Neural cell (in vitro differentiated cells): ENCODE measurements around the gene NES. TPM values are rescaled to one million over a fixed set of nuclear protein-coding genes. Genes with fewer than 3 reads are reported as not detected.

Experiments used
- H2AFZ ChIP-seq: fragments of 200-600, 300-800 bp; sonication (generic), shearing (Covaris generic); 2 replicates; pipeline ENCODE4 v1.6.0; 2014; ENCODE audit warnings: low read depth, mild to moderate bottlenecking, antibody characterized with exemption, low read length, moderate library complexity
- H3F3A ChIP-seq: fragments of 200-600 bp; shearing (Covaris generic); 2 replicates; pipeline ENCODE4 v1.6.1; 2016; ENCODE audit warnings: mild to moderate bottlenecking, moderate library complexity, mixed read lengths, antibody characterized with exemption, low read length; ENCODE audit not compliant: insufficient read depth, poor library complexity, severe bottlenecking
- H3K27ac ChIP-seq: fragments of 200-600, 300-800 bp; sonication (generic), shearing (Covaris generic); 2 replicates; pipeline ENCODE4 v1.5.1; 2014; ENCODE audit warnings: mild to moderate bottlenecking, low read length, moderate library complexity
- H3K27me3 ChIP-seq: fragments of 300-800, 200-600 bp; sonication (generic), shearing (Covaris generic); 2 replicates; pipeline ENCODE4 v1.6.0; 2014; ENCODE audit warnings: mild to moderate bottlenecking, low read depth, low read length, moderate library complexity; ENCODE audit not compliant: insufficient read depth
- H3K36me3 ChIP-seq: fragments of 300-800, 200-600 bp; sonication (generic), shearing (Covaris generic); 2 replicates; pipeline ENCODE4 v1.5.1; 2014; ENCODE audit warnings: mild to moderate bottlenecking, antibody characterized with exemption, low read length, moderate library complexity; ENCODE audit not compliant: insufficient read depth
- H3K4me2 ChIP-seq: fragments of 300-800, 200-600 bp; sonication (generic), shearing (Covaris generic); 2 replicates; pipeline ENCODE4 v1.6.0; 2014; ENCODE audit warnings: mild to moderate bottlenecking, low read length
- H3K4me3 ChIP-seq: fragments of 300-800, 200-600 bp; sonication (generic), shearing (Covaris generic); 2 replicates; pipeline ENCODE4 v1.5.1; 2014; ENCODE audit warnings: mild to moderate bottlenecking, low read length, moderate library complexity
- H3K79me2 ChIP-seq: fragments of 200-600 bp; shearing (Covaris generic); replicated peaks from 2 replicates; pipeline ENCODE4 v1.6.0; 2014; ENCODE audit warnings: mild to moderate bottlenecking, low read length, moderate library complexity; ENCODE audit not compliant: insufficient read depth
- H3K9ac ChIP-seq: fragments of 300-800, 200-600 bp; sonication (generic), shearing (Covaris generic); 2 replicates; pipeline ENCODE4 v1.6.1; 2016; ENCODE audit warnings: mild to moderate bottlenecking, low read length, mixed read lengths
- H3K9me2 ChIP-seq: fragments of 200-600 bp; shearing (Covaris generic); 2 replicates; pipeline ENCODE4 v1.6.1; 2016; ENCODE audit warnings: mild to moderate bottlenecking, low read length, mixed read lengths; ENCODE audit not compliant: insufficient read depth
- H3K9me3 ChIP-seq: fragments of 200-600, 300-800 bp; sonication (generic), shearing (Covaris generic); 2 replicates; pipeline ENCODE4 v1.6.1; 2016; ENCODE audit warnings: mild to moderate bottlenecking, mixed run types, low read length, moderate library complexity, mixed read lengths
- H4K20me1 ChIP-seq: fragments of 200-600 bp; shearing (Covaris generic); 2 replicates; pipeline ENCODE4 v1.6.1; 2016; ENCODE audit warnings: mild to moderate bottlenecking, mixed run types; ENCODE audit not compliant: insufficient read depth
- CTCF ChIP-seq: fragments of 450-650 bp; IDR thresholded peaks from 2 replicates; pipeline ENCODE4 v1.5.1; 2014; ENCODE audit warnings: antibody characterized with exemption, mild to moderate bottlenecking, moderate library complexity; ENCODE audit not compliant: poor library complexity, severe bottlenecking
- EP300 ChIP-seq: fragments of 450-650 bp; conservative IDR thresholded peaks from 2 replicates; pipeline ENCODE4 v1.6.1; 2014; ENCODE audit warnings: antibody characterized with exemption, mild to moderate bottlenecking, moderate library complexity; ENCODE audit not compliant: poor library complexity, severe bottlenecking
- EZH2 ChIP-seq: fragments of 200-600, 300-800 bp; shearing (Covaris generic), sonication (generic); IDR thresholded peaks from 2 replicates; pipeline ENCODE4 v1.6.1; 2014; ENCODE audit warnings: antibody characterized with exemption, low read length, borderline replicate concordance, mild to moderate bottlenecking; ENCODE audit not compliant: insufficient read depth, poor library complexity, severe bottlenecking
- MXI1 ChIP-seq: fragments of 450-650 bp; conservative IDR thresholded peaks from 2 replicates; pipeline ENCODE4 v1.6.1; 2014; ENCODE audit warnings: antibody characterized with exemption, mild to moderate bottlenecking; ENCODE audit not compliant: poor library complexity, severe bottlenecking
- POLR2AphosphoS5 ChIP-seq: IDR thresholded peaks from 2 replicates; pipeline ENCODE4 v1.6.1; 2012
- RAD21 ChIP-seq: fragments of 450-650 bp; conservative IDR thresholded peaks from 2 replicates; pipeline ENCODE4 v1.6.1; 2014; ENCODE audit warnings: antibody characterized with exemption, mild to moderate bottlenecking, moderate library complexity
- REST ChIP-seq: IDR thresholded peaks from 2 replicates; pipeline ENCODE4 v1.6.1; 2012; ENCODE audit warnings: borderline replicate concordance
- SMC3 ChIP-seq: fragments of 450-650 bp; conservative IDR thresholded peaks from 2 replicates; pipeline ENCODE4 v1.6.1; 2014; ENCODE audit warnings: antibody characterized with exemption, mild to moderate bottlenecking, moderate library complexity; ENCODE audit not compliant: poor library complexity
- TAF1 ChIP-seq: IDR thresholded peaks from 2 replicates; pipeline ENCODE4 v1.6.1; 2012; ENCODE audit warnings: low read depth
- polyA plus RNA-seq: library from polyadenylated mRNA; depleted of rRNA; stranded (reverse); fragments of >200 nt; gene quantifications from 2 replicates; pipeline ENCODE4 v1.2.3, GENCODE V29; 2014

The NES gene
- polyA plus RNA-seq, 1 donor from 2014 or later: 9.9 TPM

- Histone ChIP-seq H3K9ac (peak overlapping the region; percentile 27), H3K79me2 (no peaks in the 10 kb centered on the region), H3K4me3 (peak overlapping the region; percentile 33), H3K9me3 (no peaks in the 10 kb centered on the region), H3K4me2 (no peak overlapping the region), H3K9me2 (no peaks in the 10 kb centered on the region), H3F3A (no peaks in the 10 kb centered on the region), H3K27ac (no peak overlapping the region), H3K36me3 (no peaks in the 10 kb centered on the region), H4K20me1 (no peaks in the 10 kb centered on the region), H2AFZ (no peak overlapping the region), H3K27me3 (no peaks in the 10 kb centered on the region)
- TF ChIP-seq EP300: no peak
- TF ChIP-seq TAF1: no peak
- no peak for TF ChIP-seq EZH2
- no peak for TF ChIP-seq POLR2AphosphoS5
- no peak for TF ChIP-seq MXI1
- TF ChIP-seq RAD21: no peak
- no peak for TF ChIP-seq REST
- no peak for TF ChIP-seq CTCF
- TF ChIP-seq SMC3: no peak
These were observed 15.3 kb upstream of the NES start for GRCh38 chr1:156692441-156692924.

DNA sequence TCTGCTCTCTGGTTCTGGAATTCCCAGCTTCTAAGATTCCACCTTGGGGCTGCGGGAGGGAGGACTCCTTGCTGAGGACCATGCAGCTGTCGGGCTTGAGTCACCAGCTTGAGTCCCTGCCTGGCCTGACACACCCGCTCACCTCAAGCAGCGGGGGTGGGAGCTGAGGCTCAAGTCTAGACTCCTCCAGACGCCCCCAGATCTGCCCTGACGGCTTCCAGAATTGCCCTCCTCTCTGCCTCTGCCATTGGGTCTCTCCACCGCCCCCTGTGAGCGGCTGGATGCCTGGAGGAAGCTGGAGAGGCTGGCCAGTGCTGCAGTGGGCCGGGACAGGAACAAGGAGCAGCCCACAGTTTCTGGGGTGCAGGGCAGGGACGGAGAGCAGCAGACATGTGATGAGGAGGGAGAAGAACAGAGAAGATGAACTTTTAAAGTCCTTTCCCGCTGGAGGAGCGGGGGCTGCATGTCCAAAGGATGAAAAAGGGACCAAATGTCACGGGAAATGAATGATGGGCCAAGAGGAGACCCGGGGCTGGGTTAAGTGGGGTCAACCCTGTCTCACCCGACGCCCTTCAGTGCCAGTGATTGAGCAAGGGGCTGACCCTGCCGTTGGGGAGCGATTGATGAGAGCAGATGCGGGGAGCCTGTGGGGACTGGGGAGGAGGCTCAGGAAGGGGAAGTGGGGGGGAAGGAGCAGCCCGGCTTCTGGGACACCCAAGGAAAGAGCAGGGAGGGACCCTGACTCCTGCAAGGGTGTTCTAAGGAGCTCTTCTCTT is 14.6 kb upstream of the NES start:
- no peak overlapping the region for H3K27ac ChIP-seq
- H3K9me3 ChIP-seq: no peaks in the 10 kb centered on the region
- no peaks in the 10 kb centered on the region for H3K27me3 ChIP-seq
- no peaks in the 10 kb centered on the region for H4K20me1 ChIP-seq
- no peak overlapping the region for H3K4me3 ChIP-seq
- H3K9ac ChIP-seq: no peak overlapping the region
- no peak overlapping the region for H2AFZ ChIP-seq
- no peaks in the 10 kb centered on the region for H3K36me3 ChIP-seq
- no peaks in the 10 kb centered on the region for H3F3A ChIP-seq
- no peaks in the 10 kb centered on the region for H3K9me2 ChIP-seq
- H3K4me2 ChIP-seq: no peak overlapping the region
- TF ChIP-seq RAD21: no peak
- TF ChIP-seq EZH2: no peak
- no peak for TF ChIP-seq CTCF
- no peak for TF ChIP-seq EP300
- no peak for TF ChIP-seq MXI1
- TF ChIP-seq POLR2AphosphoS5: no peak
- no peak for TF ChIP-seq TAF1
- no peak for TF ChIP-seq SMC3
- no peak for TF ChIP-seq REST
- H3K79me2 ChIP-seq: no peaks in the 10 kb centered on the region
